Fibroblast of lung (primary cell): Measurements from ENCODE around the gene GNAT1. TPM values are rescaled to one million over a fixed set of nuclear protein-coding genes. Genes with fewer than 3 reads are reported as not detected.

Experiments
- DNase-seq, 2 donors: peaks; one replicate each; pipeline versions ENCODE4 v3.0.0 to v3.0.0-alpha.2; 2010; ENCODE audit warnings: low read depth in 2 of 2
- H2AFZ ChIP-seq: 2 replicates; pipeline ENCODE4 v1.5.1; 2012; ENCODE audit warnings: low read length, control low read depth, inconsistent platforms
- H3K27ac ChIP-seq: 2 replicates; pipeline ENCODE4 v1.5.1; 2011; ENCODE audit warnings: low read length, control low read depth; ENCODE audit not compliant: insufficient read depth
- H3K27me3 ChIP-seq: 2 replicates; pipeline ENCODE4 v1.5.1; 2011; ENCODE audit warnings: mild to moderate bottlenecking, low read length; ENCODE audit not compliant: control insufficient read depth, insufficient read depth
- H3K36me3 ChIP-seq: 2 replicates; pipeline ENCODE4 v1.5.1; 2011; ENCODE audit warnings: low read length; ENCODE audit not compliant: control insufficient read depth, insufficient read depth
- H3K4me1 ChIP-seq: 2 replicates; pipeline ENCODE4 v1.5.1; 2011; ENCODE audit warnings: low read length; ENCODE audit not compliant: control insufficient read depth, insufficient read depth; ENCODE audit errors: extremely low read depth
- H3K4me2 ChIP-seq: 2 replicates; pipeline ENCODE4 v1.5.1; 2011; ENCODE audit warnings: low read length, control low read depth; ENCODE audit not compliant: insufficient read depth; ENCODE audit errors: extremely low read depth
- H3K4me3 ChIP-seq, 4 experiments: fragments of 200-600 bp in 1 of 4; sonication (generic) in 1 of 4; replicated peaks in 1 of 4; 2 replicates each; pipeline ENCODE4 v1.5.1; 2011 to 2016; ENCODE audit warnings: low read length in 4 of 4, low read depth in 3 of 4, mild to moderate bottlenecking in 3 of 4, control low read depth in 2 of 4, inconsistent platforms in 1 of 4, mixed read lengths in 1 of 4; ENCODE audit not compliant: insufficient read depth in 1 of 4; ENCODE audit errors: control extremely low read depth in 1 of 4
- H3K79me2 ChIP-seq: 2 replicates; pipeline ENCODE4 v1.5.1; 2012; ENCODE audit warnings: mild to moderate bottlenecking, low read length, inconsistent platforms; ENCODE audit not compliant: control insufficient read depth, insufficient read depth
- H3K9ac ChIP-seq: 2 replicates; pipeline ENCODE4 v1.5.1; 2011; ENCODE audit warnings: mild to moderate bottlenecking, low read length, control low read depth; ENCODE audit not compliant: insufficient read depth
- H3K9me3 ChIP-seq: 2 replicates; pipeline ENCODE4 v1.5.1; 2012; ENCODE audit warnings: low read depth, low read length; ENCODE audit not compliant: control insufficient read depth, insufficient read depth
- H4K20me1 ChIP-seq: 2 replicates; pipeline ENCODE4 v1.5.1; 2011; ENCODE audit warnings: low read length; ENCODE audit not compliant: control insufficient read depth, insufficient read depth; ENCODE audit errors: extremely low read depth
- EZH2 ChIP-seq: IDR thresholded peaks from 2 replicates; pipeline ENCODE4 v1.5.1; 2012; ENCODE audit warnings: low read length, control low read depth, mild to moderate bottlenecking; ENCODE audit errors: missing control alignments
- polyA plus RNA-seq, 2 donors: library from polyadenylated mRNA; depleted of rRNA in 1 of 2; stranded (reverse) in 1 of 2; unstranded in 1 of 2; fragments of >200 nt; gene quantifications; 2 replicates each; pipeline ENCODE4 v1.2.1, GENCODE V29; 2011 to 2012; ENCODE audit warnings: missing spikeins in 1 of 2
- total RNA-seq: library from RNA; depleted of rRNA; stranded (reverse); fragments of >200 nt; gene quantifications from 2 replicates; pipeline ENCODE4 v1.2.1, GENCODE V29; 2014
- TF ChIP-seq, protein P1 (sequence below), 2 donors: IDR thresholded peaks in 1 of 2; conservative IDR thresholded peaks in 1 of 2; 1 replicate in 1 of 2; 2 replicates in 1 of 2; pipeline ENCODE4 v1.5.1; 2011 to 2012; ENCODE audit warnings: low read length in 2 of 2, control low read depth in 1 of 2, inconsistent platforms in 1 of 2, low read depth in 1 of 2, mild to moderate bottlenecking in 1 of 2

GNAT1 gene
- total and polyA plus RNA-seq, 2 donors (not counting 1 experiment from before 2014, with no cell fraction given) = not detected

DNA sequence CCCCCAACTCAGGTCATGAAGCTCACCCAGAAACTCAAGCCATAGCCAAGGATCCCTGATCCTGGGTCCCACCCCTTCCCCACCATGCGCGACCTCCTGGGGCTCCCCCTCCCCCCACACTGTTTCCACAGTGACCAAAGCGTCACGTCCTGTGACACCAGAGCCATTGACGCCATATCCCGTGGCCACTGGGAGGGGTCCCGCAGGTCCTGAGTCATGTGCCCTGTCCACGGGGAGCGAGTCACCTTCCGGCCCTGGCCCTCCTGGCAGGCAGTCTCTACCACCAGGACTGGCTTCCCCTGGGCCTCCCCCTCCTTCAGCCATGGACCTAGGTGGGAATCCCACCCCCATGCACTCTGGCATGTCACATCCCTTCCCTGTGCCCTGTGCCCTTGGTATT is 20.7 kb upstream of the GNAT1 start:
- H3K4me2 ChIP-seq = no peak overlapping the region
- peaks cover 7% of the 10 kb centered on the region for H3K4me1 ChIP-seq
- no peak for TF ChIP-seq EZH2
- TF ChIP-seq, protein P1, sequence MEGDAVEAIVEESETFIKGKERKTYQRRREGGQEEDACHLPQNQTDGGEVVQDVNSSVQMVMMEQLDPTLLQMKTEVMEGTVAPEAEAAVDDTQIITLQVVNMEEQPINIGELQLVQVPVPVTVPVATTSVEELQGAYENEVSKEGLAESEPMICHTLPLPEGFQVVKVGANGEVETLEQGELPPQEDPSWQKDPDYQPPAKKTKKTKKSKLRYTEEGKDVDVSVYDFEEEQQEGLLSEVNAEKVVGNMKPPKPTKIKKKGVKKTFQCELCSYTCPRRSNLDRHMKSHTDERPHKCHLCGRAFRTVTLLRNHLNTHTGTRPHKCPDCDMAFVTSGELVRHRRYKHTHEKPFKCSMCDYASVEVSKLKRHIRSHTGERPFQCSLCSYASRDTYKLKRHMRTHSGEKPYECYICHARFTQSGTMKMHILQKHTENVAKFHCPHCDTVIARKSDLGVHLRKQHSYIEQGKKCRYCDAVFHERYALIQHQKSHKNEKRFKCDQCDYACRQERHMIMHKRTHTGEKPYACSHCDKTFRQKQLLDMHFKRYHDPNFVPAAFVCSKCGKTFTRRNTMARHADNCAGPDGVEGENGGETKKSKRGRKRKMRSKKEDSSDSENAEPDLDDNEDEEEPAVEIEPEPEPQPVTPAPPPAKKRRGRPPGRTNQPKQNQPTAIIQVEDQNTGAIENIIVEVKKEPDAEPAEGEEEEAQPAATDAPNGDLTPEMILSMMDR (conservative IDR thresholded peaks at IDR 0.05 in 1 of 2, IDR thresholded peaks at IDR 0.05 in 1 of 2; ENCODE audit: low read depth in 1 of 2, low read length in 2 of 2) = no peak
- no peaks in the 10 kb centered on the region for H3K36me3 ChIP-seq
- H3K27ac ChIP-seq = no peak overlapping the region
- H3K4me3 ChIP-seq = no peak overlapping the region
- H2AFZ ChIP-seq = no peak overlapping the region
- H3K27me3 ChIP-seq = no peaks in the 10 kb centered on the region
- no peak overlapping the region for H3K9ac ChIP-seq
- no peaks in the 10 kb centered on the region for H4K20me1 ChIP-seq
- H3K79me2 ChIP-seq = no peaks in the 10 kb centered on the region
- H3K9me3 ChIP-seq = no peaks in the 10 kb centered on the region
- DNase-seq = peak; percentile 73 to 88

DNA sequence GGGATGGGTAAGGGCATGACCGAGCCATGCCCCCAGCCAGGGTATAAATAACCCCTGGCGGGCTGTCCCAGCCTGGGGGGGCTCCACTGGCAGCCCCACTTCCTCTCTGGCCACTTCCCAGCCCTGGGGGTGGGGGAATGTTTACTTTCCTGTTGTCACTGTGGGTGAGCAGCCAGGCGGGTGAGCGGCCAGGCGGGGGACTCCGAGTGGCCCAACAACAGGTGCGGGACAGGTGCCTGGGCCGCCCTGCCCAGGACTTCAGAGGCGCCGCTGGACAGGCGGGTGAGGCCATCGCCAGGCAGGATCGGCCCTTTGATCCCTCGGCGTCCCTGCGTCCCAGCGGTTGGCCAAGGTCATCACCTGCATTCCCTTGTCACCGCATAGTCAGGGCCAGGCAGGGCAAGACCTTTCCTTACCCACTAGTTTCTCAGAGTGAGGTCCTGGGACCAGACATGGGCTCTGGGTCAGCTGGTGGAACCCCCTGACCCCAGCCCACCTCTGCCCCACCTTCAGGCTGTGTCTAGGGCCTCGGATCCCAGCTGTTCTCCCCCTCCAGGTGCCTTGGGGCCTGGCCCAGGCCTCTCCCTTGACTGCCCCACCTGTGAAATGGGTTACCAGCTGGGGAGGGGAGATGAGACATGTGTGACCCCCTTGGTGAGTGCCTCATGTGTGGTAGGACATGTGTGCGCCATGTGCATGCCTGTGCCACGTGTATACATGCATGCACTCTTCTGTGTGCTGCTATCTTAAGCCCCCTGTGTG is 19.7 kb upstream of the GNAT1 start:
- Histone ChIP-seq H3K9me3 (no peaks in the 10 kb centered on the region), H2AFZ (no peak overlapping the region), H3K27ac (no peak overlapping the region), H4K20me1 (no peaks in the 10 kb centered on the region), H3K9ac (no peak overlapping the region), H3K36me3 (no peaks in the 10 kb centered on the region), H3K4me3 (no peak overlapping the region), H3K4me2 (no peak overlapping the region), H3K4me1 (no peaks in the 10 kb centered on the region), H3K27me3 (no peaks in the 10 kb centered on the region), H3K79me2 (no peaks in the 10 kb centered on the region)
- TF ChIP-seq, protein P1 (conservative IDR thresholded peaks at IDR 0.05 in 1 of 2, IDR thresholded peaks at IDR 0.05 in 1 of 2; ENCODE audit: low read depth in 1 of 2, low read length in 2 of 2) = no peak
- TF ChIP-seq EZH2 = no peak
- no peak for DNase-seq

DNA sequence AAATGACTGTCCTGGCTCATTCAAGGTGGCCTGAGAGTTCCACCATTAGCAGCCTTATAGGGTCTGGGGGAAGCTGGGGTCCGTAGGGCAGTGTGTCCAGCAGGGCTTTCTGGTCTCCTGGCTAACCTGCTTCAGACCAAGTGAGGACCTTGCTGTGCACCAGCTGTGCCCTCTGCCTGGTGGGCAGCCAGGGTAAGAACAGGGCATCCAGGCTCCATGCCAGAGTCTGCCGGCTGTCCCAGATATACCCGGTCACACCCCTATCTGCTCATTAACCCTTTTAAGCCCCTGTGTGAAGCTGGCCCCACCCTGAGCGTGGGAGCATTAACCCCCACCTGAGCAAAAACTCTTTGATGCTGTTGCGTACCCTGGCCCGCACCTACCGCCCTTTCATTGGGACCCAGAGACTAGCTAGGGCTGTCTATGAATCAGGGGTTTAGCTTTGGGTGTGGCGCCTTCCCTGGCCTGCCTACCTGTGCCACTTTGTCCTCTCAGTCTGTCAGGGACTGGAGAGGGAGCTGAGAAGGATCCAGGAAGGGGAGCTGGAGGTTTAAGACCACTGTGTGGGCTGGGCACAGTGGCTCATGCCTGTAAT is 18.7 kb upstream of the GNAT1 start:
- H3K9ac ChIP-seq = no peak overlapping the region
- no peaks in the 10 kb centered on the region for H3K9me3 ChIP-seq
- H3K79me2 ChIP-seq = no peaks in the 10 kb centered on the region
- H3K36me3 ChIP-seq = no peaks in the 10 kb centered on the region
- TF ChIP-seq EZH2 = no peak
- TF ChIP-seq, protein P1 (conservative IDR thresholded peaks at IDR 0.05 in 1 of 2, IDR thresholded peaks at IDR 0.05 in 1 of 2; ENCODE audit: low read depth in 1 of 2, low read length in 2 of 2) = no peak
- H3K4me2 ChIP-seq = no peak overlapping the region
- no peak overlapping the region for H3K27ac ChIP-seq
- no peaks in the 10 kb centered on the region for H3K4me1 ChIP-seq
- H3K4me3 ChIP-seq = no peak overlapping the region
- H4K20me1 ChIP-seq = no peaks in the 10 kb centered on the region
- no peaks in the 10 kb centered on the region for H3K27me3 ChIP-seq
- H2AFZ ChIP-seq = no peak overlapping the region
- no peak for DNase-seq
